MCF 10A (cell line): ENCODE data around the gene N4BP2L1. TPM values are rescaled to one million over a fixed set of nuclear protein-coding genes. Genes with fewer than 3 reads are reported as not detected.
"Not testable (repeated sequence)": the region's sequence is repeated elsewhere in the genome, so short reads cannot be mapped to it uniquely, and the experiment has no call there.

ENCODE experiments used
- BruUV-seq: library from RNA; stranded (reverse); fragments of 400-500 nt; replicated peaks from 2 replicates; lab custom pipeline; 2021; lab: Mats Ljungman, UMichigan
- CTCF ChIA-PET: fragments of 300-600 bp; sonication (Branson Sonifier 250); formaldehyde crosslinking; extraction: SDS; loops from one replicate; lab custom pipeline; 2021; ENCODE audit warnings: antibody characterized with exemption, inconsistent platforms; lab: Yijun Ruan, JAX
- POLR2A ChIA-PET: fragments of 300-600, 350-650 bp; sonication (Branson Sonifier 250); formaldehyde crosslinking; extraction: SDS; loops from one replicate; lab custom pipeline; 2020; ENCODE audit warnings: antibody characterized with exemption, inconsistent platforms; lab: Yijun Ruan, JAX
- DNase-seq: peaks from one replicate; pipeline ENCODE4 v3.0.0-alpha.2; 2018; ENCODE audit not compliant: unreplicated experiment
- H3K27ac Mint-ChIP-seq: one replicate; pipeline ENCODE4 v1.8.0; 2022; ENCODE audit warnings: mild to moderate bottlenecking, low read depth, mixed read lengths; ENCODE audit not compliant: unreplicated experiment
- H3K27me3 Mint-ChIP-seq: one replicate; pipeline ENCODE4 v1.8.0; 2022; ENCODE audit warnings: mixed read lengths; ENCODE audit not compliant: insufficient read depth, unreplicated experiment
- H3K36me3 Mint-ChIP-seq: one replicate; pipeline ENCODE4 v1.8.0; 2022; ENCODE audit warnings: mild to moderate bottlenecking, moderate library complexity, mixed read lengths; ENCODE audit not compliant: insufficient read depth, unreplicated experiment
- H3K4me1 Mint-ChIP-seq: one replicate; pipeline ENCODE4 v1.8.0; 2022; ENCODE audit warnings: mixed read lengths; ENCODE audit not compliant: insufficient read depth, unreplicated experiment
- H3K4me3 Mint-ChIP-seq: one replicate; pipeline ENCODE4 v1.8.0; 2022; ENCODE audit warnings: mild to moderate bottlenecking, moderate library complexity, mixed read lengths; ENCODE audit not compliant: unreplicated experiment
- H3K9me3 Mint-ChIP-seq: one replicate; pipeline ENCODE4 v1.8.0; 2022; ENCODE audit warnings: mixed read lengths; ENCODE audit not compliant: unreplicated experiment
- intact Hi-C: fragments of 100-400 bp; cut with micrococcal nuclease; formaldehyde crosslinking; loops from 2 replicates; pipeline ENCODE4 v1.14.1; 2022
- total RNA-seq: library from RNA; stranded (reverse); gene quantifications from 2 replicates; pipeline ENCODE4 v1.2.3, GENCODE V29; 2022
- TF ChIP-seq, protein P1 (sequence below): fragments of 200-600 bp; IDR thresholded peaks from one replicate; pipeline ENCODE4 v1.8.0; 2022; ENCODE audit warnings: antibody characterized with exemption, mild to moderate bottlenecking; ENCODE audit not compliant: unreplicated experiment

The N4BP2L1 gene
- total RNA-seq, 1 experiment from 2014 or later = 1.6 TPM

DNA sequence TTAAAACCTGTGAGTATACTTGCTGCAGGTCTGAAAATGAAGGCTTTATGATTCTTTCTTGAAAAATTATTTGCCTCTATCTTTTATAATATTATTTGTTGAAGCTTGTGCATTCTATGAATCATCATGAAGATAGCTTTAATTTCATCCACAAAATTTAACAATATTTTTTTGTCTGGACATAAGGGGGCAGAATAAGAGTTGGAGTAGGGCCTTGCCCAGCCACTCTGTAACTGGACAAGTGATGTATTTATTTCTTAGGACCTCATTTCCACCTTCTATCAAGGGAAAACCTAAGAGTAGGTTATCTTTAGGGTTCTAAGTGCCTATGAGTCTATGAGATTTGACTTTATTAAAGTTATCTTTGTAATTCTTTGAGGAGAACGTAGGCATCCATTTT lies 49.9 kb downstream of the N4BP2L1 start:
- H3K27ac Mint-ChIP-seq = no peak overlapping the region
- ChIA-PET POLR2A (interaction anchor here (0.7 kb wide), 1 partner anchor 13 kb away, joined by 3 read pairs; no protein-coding TSS in a partner anchor), CTCF (interaction anchor here (0.6 to 0.9 kb wide), 3 partner anchors 13 to 104 kb away, joined by 3 to 6 read pairs (median 3); no protein-coding TSS in a partner anchor)
- no peaks in the 10 kb centered on the region for H3K4me1 Mint-ChIP-seq
- peaks cover 4% of the 10 kb centered on the region for H3K36me3 Mint-ChIP-seq
- H3K27me3 Mint-ChIP-seq = no peaks in the 10 kb centered on the region
- no peak overlapping the region for H3K4me3 Mint-ChIP-seq
- H3K9me3 Mint-ChIP-seq = no peaks in the 10 kb centered on the region
- DNase-seq = no peak
- no TSS peak for BruUV-seq
- TF ChIP-seq, protein P1, sequence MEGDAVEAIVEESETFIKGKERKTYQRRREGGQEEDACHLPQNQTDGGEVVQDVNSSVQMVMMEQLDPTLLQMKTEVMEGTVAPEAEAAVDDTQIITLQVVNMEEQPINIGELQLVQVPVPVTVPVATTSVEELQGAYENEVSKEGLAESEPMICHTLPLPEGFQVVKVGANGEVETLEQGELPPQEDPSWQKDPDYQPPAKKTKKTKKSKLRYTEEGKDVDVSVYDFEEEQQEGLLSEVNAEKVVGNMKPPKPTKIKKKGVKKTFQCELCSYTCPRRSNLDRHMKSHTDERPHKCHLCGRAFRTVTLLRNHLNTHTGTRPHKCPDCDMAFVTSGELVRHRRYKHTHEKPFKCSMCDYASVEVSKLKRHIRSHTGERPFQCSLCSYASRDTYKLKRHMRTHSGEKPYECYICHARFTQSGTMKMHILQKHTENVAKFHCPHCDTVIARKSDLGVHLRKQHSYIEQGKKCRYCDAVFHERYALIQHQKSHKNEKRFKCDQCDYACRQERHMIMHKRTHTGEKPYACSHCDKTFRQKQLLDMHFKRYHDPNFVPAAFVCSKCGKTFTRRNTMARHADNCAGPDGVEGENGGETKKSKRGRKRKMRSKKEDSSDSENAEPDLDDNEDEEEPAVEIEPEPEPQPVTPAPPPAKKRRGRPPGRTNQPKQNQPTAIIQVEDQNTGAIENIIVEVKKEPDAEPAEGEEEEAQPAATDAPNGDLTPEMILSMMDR = no peak
- intact Hi-C loops = no loop called here

- Mint-ChIP-seq H3K9me3 (no peaks in the 10 kb centered on the region), H3K27me3 (no peaks in the 10 kb centered on the region), H3K4me3 (no peak overlapping the region), H3K27ac (no peak overlapping the region), H3K4me1 (no peaks in the 10 kb centered on the region), H3K36me3 (peaks cover 4% of the 10 kb centered on the region)
- no TSS peak for BruUV-seq
- intact Hi-C loops = no loop called here
- ChIA-PET CTCF (interaction anchor here (0.7 to 0.9 kb wide), 2 partner anchors 13 to 46 kb away, joined by 3 read pairs; no protein-coding TSS in a partner anchor), POLR2A (no interaction called here)
- no peak for DNase-seq
- TF ChIP-seq, protein P1 = no peak
Observed at GRCh38 chr13:32376642-32377415, 51.1 kb downstream of the N4BP2L1 start.

- no peaks in the 10 kb centered on the region for H3K27me3 Mint-ChIP-seq
- H3K4me3 Mint-ChIP-seq = no peak overlapping the region
- ChIA-PET POLR2A (no interaction called here), CTCF (no interaction called here)
- no peak for DNase-seq
- no TSS peak for BruUV-seq
- peaks cover 4% of the 10 kb centered on the region for H3K36me3 Mint-ChIP-seq
- intact Hi-C loops = no loop called here
- TF ChIP-seq, protein P1 = no peak
- no peak overlapping the region for H3K27ac Mint-ChIP-seq
- no peaks in the 10 kb centered on the region for H3K9me3 Mint-ChIP-seq
- no peaks in the 10 kb centered on the region for H3K4me1 Mint-ChIP-seq
Observed at GRCh38 chr13:32370805-32371204, 57.1 kb downstream of the N4BP2L1 start.

GRCh38 chr13:32362574-32362973 lies 65.4 kb downstream of the N4BP2L1 start:
- Mint-ChIP-seq H3K27me3 (no peaks in the 10 kb centered on the region), H3K27ac (no peak overlapping the region), H3K9me3 (no peaks in the 10 kb centered on the region), H3K4me3 (no peak overlapping the region), H3K4me1 (peaks cover 5% of the 10 kb centered on the region), H3K36me3 (peaks cover 9% of the 10 kb centered on the region)
- ChIA-PET POLR2A (interaction anchor here (0.6 to 1.1 kb wide), 3 partner anchors 12 to 190 kb away, joined by 3 read pairs; no protein-coding TSS in a partner anchor), CTCF (interaction anchor here (0.7 kb wide), 1 partner anchor 1717 kb away, joined by 3 read pairs; no protein-coding TSS in a partner anchor)
- TF ChIP-seq, protein P1 = no peak
- intact Hi-C loops = no loop called here
- DNase-seq = no peak
- BruUV-seq = no TSS peak

GRCh38 chr13:32355935-32356334 lies 72.0 kb downstream of the N4BP2L1 start:
- POLR2A ChIA-PET = interaction anchor here (0.7 kb wide), 1 partner anchor 14 kb away, joined by 3 read pairs; no protein-coding TSS in a partner anchor
- DNase-seq, intact Hi-C loops, CTCF ChIA-PET, H3K27ac Mint-ChIP-seq, H3K9me3 Mint-ChIP-seq, H3K27me3 Mint-ChIP-seq, BruUV-seq, H3K4me1 Mint-ChIP-seq, H3K4me3 Mint-ChIP-seq: not testable (repeated sequence)
- H3K36me3 Mint-ChIP-seq = peaks cover 14% of the 10 kb centered on the region
